Activated naive CD4-positive, alpha-beta T cell (primary cell): ENCODE results near the gene TENM4.
"Not testable (repeated sequence)": the region's sequence is repeated elsewhere in the genome, so short reads cannot be mapped to it uniquely, and the experiment has no call there.

Experiments used
- DNase-seq, 4 experiments: peaks; one replicate each; lab custom pipeline; 2025; lab: John Stamatoyannopoulos, UW

TENM4 gene

GRCh38 chr11:78845496-78845895, 595.3 kb downstream of the TENM4 start:
- no peak for DNase-seq

GRCh38 chr11:78841456-78842060, 599.3 kb downstream of the TENM4 start:
- no peak for DNase-seq

DNA sequence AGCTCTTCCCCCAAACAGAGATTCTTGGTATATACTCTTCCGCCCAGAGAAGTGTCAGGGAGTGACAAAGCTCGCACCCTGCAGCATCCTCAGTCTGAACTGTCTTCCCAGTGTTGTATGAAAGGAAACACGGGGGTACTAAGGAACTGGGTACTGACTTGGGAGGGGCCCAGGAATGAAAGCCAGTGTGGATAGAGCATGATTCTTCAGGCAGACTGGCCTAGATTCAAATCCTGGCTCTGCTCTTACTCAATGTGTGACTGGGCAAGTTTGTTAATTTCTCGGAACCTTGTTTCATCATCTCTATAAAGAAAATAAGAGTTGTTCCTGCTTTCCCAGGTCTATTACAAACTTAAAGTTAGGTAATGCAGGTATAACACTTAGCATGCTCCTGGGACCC, 600.2 kb downstream of the TENM4 start:
- DNase-seq, result no peak

DNA sequence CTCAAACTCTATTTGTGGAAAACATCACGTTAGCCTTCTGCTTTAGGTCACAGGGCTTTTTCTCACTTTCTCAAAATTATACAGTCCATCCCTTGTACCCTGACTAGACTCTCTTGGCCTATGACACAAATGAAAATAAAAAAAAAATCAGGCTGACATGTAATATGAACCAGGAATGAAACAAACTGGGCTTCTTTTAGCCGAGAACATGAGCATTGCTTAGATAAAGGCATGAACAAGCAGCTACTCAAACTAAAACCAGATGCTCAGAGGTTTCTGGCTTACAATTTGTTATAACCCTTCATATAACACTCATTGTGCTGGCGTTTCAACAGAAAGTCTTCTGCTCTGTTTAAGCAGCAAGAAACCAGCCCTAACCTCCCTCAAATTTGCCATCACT, 600.6 kb downstream of the TENM4 start:
- no peak for DNase-seq

DNA sequence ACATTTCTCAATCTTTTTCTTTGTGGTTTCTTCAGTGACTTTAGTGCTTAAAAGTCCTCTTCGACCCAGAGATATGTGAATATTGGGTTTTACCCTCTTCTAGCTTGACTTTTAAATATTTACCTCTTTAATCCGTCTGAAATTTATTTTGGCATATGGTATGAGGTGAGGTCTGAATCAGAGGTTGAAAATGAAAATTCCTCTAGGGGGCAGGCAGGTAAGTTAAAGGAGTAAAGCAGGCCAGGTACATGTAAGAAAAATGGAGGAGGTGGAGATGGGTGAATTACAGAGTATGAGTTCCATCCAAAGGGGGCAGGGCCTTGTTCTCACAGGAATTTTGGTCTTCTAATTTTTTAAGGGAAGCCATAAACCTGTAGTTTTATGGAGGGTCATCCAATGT, 602.4 kb downstream of the TENM4 start:
- DNase-seq, result no peak

DNA sequence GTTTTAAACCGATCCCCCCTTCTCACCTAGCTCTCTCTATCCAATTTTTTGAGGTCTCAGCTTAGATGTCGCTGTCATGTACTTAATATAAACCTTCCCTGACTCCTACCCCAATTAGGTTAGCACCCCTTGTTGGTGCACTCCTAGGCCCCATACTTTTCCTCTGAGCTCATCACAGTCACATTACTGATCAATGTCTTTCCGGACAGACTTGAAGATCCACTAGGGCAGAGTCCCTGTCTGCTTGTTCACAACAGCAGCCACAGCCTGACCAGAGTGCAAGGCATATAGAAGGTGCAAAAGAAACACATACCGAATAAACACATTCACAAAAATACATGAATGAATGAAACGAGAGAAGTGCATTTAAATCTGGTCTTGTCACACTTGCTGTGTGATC, 605.2 kb downstream of the TENM4 start:
- no peak for DNase-seq

GRCh38 chr11:78834886-78835285, 605.9 kb downstream of the TENM4 start:
- DNase-seq, result no peak

DNA sequence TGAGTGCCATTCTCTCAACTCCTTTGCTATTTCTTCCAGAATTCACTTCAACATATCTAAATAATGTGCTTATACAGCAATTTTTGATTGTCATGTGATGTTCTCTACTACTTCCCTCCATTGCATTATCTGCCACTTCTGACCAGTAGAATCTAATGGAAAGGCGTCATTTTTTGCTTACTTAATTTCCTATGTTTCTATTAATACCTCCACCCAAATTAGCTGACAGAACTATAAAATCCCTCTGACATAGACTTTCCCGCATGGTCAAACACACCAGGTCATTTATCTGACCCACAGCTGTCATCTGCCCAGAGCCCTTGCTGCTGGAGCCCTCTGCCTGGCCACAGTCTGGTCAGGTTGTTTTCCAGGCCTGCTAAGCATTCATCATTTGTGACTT, 607.6 kb downstream of the TENM4 start:
- no peak for DNase-seq

DNA sequence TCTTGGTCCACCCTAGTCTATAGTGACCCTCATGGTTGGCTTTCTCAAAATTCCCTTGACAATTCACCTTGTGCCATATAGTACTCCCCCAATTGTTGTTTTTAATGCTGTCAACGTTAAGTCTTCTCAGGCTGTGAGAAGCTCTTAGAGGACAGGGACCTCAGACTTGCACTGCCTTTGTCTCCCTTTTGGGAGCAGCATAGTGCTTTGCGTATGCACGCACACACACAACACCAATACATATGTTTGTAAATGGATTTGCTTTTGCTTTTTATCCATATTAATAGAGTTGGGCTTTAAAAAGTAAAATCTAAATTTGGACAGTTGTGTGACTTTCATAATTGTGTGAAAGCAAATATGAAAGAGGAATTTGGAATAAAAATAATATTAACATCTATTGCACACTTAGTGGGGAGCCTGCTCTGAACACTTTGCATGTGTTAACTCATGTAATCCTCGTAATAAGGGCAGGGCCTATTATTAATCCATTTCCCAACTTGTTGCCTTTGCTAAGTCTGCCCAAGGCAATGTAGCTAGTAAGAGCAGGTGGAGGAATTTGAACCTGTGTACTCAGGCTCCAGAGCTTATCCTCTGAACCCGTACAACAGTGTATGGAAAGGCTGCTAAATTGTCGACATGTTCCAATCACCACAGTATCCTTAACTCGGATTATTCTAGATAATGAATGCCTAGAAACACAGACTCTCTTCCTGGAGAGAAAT, 608.4 kb downstream of the TENM4 start:
- no peak for DNase-seq

- DNase-seq, result no peak
Observed at GRCh38 chr11:78831571-78831970, 609.3 kb downstream of the TENM4 start.

- no peak for DNase-seq
Observed at GRCh38 chr11:78830277-78830819, 610.5 kb downstream of the TENM4 start.

- DNase-seq, result no peak
Observed at GRCh38 chr11:78829146-78829545, 611.7 kb downstream of the TENM4 start.

DNA sequence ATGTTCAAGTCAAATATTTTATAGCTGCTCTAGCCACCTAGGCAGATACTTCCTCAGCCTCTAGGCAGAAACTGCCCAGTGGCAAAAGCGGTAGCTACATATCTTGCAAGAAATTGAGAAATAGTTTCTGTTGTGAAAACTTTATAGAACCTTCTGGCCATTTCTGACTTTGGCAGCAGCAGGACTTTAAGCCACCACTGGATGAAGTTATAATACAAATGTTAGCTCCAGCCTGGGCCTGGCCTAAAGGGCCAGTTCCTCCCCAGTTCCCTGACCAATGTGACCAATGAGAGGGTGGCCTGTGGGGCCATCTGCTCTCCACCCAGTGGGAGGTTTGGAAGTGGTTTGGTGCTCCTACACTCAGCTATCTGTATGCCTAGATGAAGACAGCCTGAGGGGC, 612.2 kb downstream of the TENM4 start:
- no peak for DNase-seq

DNA sequence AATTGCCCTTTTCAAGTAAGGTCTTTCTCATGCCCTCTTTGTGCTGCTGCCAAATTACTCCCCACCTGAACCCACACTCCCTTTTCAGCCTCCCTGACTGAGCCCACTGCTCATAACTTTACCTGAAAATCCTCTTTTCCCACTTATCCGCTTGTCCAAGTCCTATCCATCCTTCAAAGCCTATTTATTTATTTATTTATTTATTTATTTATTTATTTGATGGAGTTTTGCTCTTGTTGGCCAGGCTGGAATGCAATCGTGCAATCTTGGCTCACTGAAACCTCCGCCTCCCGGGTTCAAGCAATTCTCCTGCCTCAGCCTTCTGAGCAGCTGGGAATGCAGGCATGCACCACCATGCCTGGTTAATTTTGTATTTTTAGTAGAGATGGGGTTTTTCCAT, 613.5 kb downstream of the TENM4 start:
- DNase-seq, result not testable (repeated sequence)

DNA sequence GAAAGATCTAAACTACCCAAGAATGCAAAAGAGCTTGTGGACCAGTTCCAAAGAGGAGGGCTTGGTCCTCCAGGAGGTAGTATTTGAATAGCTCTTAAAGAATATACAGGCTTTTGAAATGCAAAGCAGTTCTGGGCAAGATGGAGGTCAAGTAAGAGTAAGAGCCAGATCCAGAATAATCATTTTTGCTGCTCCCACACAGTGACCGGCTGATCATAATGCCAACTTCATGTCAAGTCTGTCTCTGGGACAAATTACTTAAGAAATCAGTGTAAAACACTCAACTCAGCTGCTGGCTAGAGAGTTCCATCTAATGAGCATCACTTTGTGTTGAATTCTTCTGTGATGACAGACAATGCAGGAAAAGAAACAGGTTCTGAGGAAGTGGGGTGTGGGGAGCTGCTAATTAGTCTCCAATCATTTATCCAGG, 615.2 kb downstream of the TENM4 start:
- no peak for DNase-seq

DNA sequence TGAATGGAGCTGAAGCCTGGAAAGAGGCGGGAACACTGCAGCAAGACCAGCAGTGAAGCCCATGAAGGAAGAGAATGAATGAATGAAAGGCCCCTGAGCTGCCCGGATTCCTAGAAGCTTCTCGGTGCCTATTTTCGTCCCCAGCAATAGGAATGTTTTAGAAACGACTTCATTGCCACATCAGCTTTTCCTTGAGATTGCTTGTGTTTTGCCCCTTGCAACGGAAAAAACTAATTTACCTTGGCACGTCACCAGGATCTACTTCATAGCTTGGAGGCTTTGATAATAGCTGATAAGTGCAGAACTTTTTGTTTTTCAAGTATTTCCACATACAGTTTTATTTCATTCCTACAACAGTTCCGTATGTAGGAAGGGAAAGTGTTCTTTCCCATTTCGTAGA, 617.2 kb downstream of the TENM4 start:
- DNase-seq, result no peak

DNA sequence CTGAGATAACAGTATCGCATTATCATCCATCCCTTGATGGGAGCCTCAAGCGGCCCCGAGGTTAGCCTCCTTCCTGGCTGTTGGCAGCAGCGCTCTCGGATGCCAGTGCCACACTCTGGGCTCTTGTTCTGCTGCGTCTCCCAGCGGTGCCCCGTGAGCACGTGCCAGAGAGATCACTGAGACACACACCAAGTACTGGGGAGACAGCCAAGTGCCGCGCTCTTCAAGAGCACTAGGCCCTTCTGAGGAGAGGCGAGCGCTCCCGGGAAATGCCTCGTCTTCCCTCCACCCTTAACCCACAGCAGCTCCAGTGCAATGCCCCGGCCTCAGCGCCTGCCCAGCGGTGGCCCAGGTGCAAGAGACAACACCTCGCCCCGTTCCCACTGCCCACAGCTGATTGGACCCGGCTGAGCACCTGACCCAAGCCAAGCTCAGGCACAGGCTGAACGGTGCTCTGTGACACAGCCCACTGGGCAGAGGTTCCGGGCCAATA, 617.9 kb downstream of the TENM4 start:
- no peak for DNase-seq

DNA sequence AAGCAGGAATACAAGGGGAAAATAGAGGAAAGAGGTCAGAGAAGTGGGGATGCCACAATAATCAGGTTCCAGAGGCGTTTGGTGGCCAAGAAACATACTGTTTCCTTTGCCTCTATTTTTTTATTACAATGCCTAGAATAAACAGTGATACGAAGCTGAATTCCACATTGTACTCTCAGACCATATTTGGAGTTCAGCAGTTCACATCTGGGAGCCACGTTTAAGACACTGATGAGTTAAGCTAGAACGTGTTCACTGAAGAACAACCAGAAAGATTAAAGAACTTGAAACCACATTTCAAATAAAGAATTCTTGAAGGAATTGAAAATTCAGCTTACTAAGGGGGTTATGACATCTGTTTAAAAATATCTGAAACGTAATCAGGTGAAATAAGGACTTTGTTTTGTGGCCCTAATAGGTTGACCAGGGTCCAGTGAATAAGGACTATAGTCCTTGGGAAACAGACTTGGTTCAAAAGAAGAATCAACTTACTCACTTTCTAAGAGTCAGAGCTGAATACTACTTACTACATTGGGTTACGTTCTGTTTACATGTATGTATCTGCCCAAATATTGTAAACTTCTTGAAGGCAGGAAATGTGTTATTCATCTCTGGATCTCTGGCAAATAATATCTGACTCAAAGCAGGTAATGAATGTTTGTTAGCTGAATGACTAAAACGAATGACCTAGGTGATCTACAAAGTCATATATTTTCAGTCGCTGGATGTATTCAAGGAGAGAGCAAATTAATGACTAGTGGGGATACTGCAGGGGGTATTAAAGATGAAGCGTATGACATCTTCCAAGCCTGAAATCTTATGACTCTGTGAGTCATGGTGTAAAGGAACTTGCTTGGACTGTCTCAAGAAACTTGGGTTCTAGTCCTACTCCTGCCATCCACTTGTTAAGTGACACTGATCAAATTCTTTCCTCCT, 619.2 kb downstream of the TENM4 start:
- DNase-seq, result no peak

GRCh38 chr11:78820741-78821140, 620.1 kb downstream of the TENM4 start:
- DNase-seq, result no peak

GRCh38 chr11:78818201-78818600, 622.6 kb downstream of the TENM4 start:
- DNase-seq, result no peak

DNA sequence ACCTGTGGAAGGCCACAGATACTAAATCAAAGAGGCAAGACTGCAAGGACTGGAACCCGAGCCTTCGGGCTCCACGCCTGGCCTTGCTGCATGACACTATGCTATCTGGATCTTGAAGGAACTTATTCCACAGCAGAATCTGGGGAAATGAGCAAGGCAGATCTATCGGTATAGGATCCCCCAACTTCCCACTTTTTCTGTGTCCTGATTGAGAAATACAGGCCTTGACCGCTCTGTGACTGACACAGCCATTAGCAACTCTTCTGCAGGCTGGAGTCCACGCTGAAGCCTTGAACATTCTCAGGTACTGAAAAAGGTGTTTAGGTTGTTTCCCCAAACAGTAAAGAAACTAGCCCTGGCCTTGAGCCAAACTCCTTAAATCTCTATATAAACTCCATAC, 625.0 kb downstream of the TENM4 start:
- DNase-seq, result no peak

- no peak for DNase-seq
Observed at GRCh38 chr11:78812513-78813293, 628.1 kb downstream of the TENM4 start.
